CD4-positive, alpha-beta T cell (primary cell): ENCODE measurements around the gene C11orf86. TPM values are rescaled to one million over a fixed set of nuclear protein-coding genes. Genes with fewer than 3 reads are reported as not detected.

ENCODE experiments used
- ATAC-seq: fragments of 200-7000 bp; cut with Tn5 transposase; one replicate; pipeline ENCODE4 v1.10.0; 2022; ENCODE audit warnings: mild to moderate bottlenecking; ENCODE audit not compliant: poor library complexity
- CTCF ChIA-PET: fragments of 350-600 bp; sonication (Branson Sonifier 250); formaldehyde crosslinking; loops from one replicate; lab custom pipeline; 2021; ENCODE audit warnings: antibody characterized with exemption, inconsistent platforms; lab: Charles Lee
- POLR2A ChIA-PET: fragments of 350-600 bp; sonication (Branson Sonifier 250); formaldehyde crosslinking; loops from one replicate; lab custom pipeline; 2021; ENCODE audit warnings: antibody characterized with exemption, inconsistent platforms; lab: Charles Lee
- DNase-seq, 14 experiments: peaks; one replicate each; pipeline ENCODE4 v3.0.0-alpha.2; 2013 to 2020; ENCODE audit warnings: mixed read lengths in 2 of 14
- H3K27ac ChIP-seq, 2 donors: one replicate each; pipeline versions ENCODE4 v1.5.1 to v1.7.0; 2013; ENCODE audit warnings: low read length in 2 of 2, low read depth in 1 of 2, mild to moderate bottlenecking in 1 of 2
- H3K27me3 ChIP-seq, 2 experiments: 1 replicate in 1 of 2; 2 replicates in 1 of 2; pipeline versions ENCODE4 v1.6.1 to v1.7.0; 2013; ENCODE audit warnings: low read length in 2 of 2, control low read depth in 1 of 2, mild to moderate bottlenecking in 1 of 2, moderate library complexity in 1 of 2; ENCODE audit not compliant: insufficient read depth in 2 of 2, control insufficient read depth in 1 of 2
- H3K36me3 ChIP-seq: one replicate; pipeline ENCODE4 v1.6.1; 2013; ENCODE audit warnings: low read length, control low read depth; ENCODE audit not compliant: insufficient read depth
- H3K4me1 ChIP-seq: one replicate; pipeline ENCODE4 v1.6.1; 2013; ENCODE audit warnings: low read length, control low read depth; ENCODE audit not compliant: insufficient read depth
- H3K4me3 ChIP-seq: one replicate; pipeline ENCODE4 v1.5.1; 2013; ENCODE audit warnings: mild to moderate bottlenecking, low read length, moderate library complexity
- H3K9me3 ChIP-seq, 2 experiments: 1 replicate in 1 of 2; 2 replicates in 1 of 2; pipeline versions ENCODE4 v1.6.1 to v1.7.0; 2013; ENCODE audit warnings: low read length in 2 of 2, mild to moderate bottlenecking in 2 of 2, control low read depth in 1 of 2, moderate library complexity in 1 of 2; ENCODE audit not compliant: control insufficient read depth in 1 of 2, insufficient read depth in 1 of 2
- H3K27ac Mint-ChIP-seq: one replicate; pipeline ENCODE4 v1.8.0; 2020; ENCODE audit warnings: mixed read lengths
- H3K27me3 Mint-ChIP-seq: one replicate; pipeline ENCODE4 v1.8.0; 2021; ENCODE audit warnings: mixed read lengths
- H3K36me3 Mint-ChIP-seq: one replicate; pipeline ENCODE4 v1.8.0; 2021; ENCODE audit warnings: low read depth, mixed read lengths
- H3K4me1 Mint-ChIP-seq: one replicate; pipeline ENCODE4 v1.8.0; 2021; ENCODE audit warnings: low read depth, mixed read lengths
- H3K4me3 Mint-ChIP-seq: one replicate; pipeline ENCODE4 v1.8.0; 2020; ENCODE audit warnings: mild to moderate bottlenecking, mixed read lengths
- H3K9me3 Mint-ChIP-seq: one replicate; pipeline ENCODE4 v1.8.0; 2020; ENCODE audit warnings: mixed read lengths
- CTCF ChIP-seq: fragments of 200-600 bp; IDR thresholded peaks from one replicate; pipeline ENCODE4 v1.8.0; 2022; ENCODE audit warnings: antibody characterized with exemption, mild to moderate bottlenecking
- intact Hi-C, 2 experiments: fragments of 100-400 bp; cut with DNase I in 1 of 2; cut with micrococcal nuclease in 1 of 2; formaldehyde crosslinking; loops; one replicate each; pipeline versions ENCODE4 v1.15.1 to v1.9.0; 2023 to 2025; cut with DNase I, micrococcal nuclease
- total RNA-seq, 174 experiments: library from RNA in 2 of 174; stranded (reverse) in 2 of 174; gene quantifications; one replicate each; pipeline ENCODE4 v1.2.3 and lab custom pipeline; 2021 to 2026

Gene C11orf86
- total RNA-seq, 2 experiments from 2014 or later: not detected

GRCh38 chr11:66964495-66964894 is 10.6 kb upstream of the C11orf86 start:
- Mint-ChIP-seq H3K9me3 (no peaks in the 10 kb centered on the region), H3K36me3 (no peaks in the 10 kb centered on the region), H3K4me3 (no peak overlapping the region), H3K27me3 (no peaks in the 10 kb centered on the region), H3K27ac (no peak overlapping the region), H3K4me1 (no peaks in the 10 kb centered on the region)
- ATAC-seq (no peak), DNase-seq (no peak)
- H3K27ac ChIP-seq: no peak overlapping the region
- ChIA-PET POLR2A (no interaction called here), CTCF (no interaction called here)
- H3K9me3 ChIP-seq: no peaks in the 10 kb centered on the region
- no peaks in the 10 kb centered on the region for H3K4me1 ChIP-seq
- no peak overlapping the region for H3K4me3 ChIP-seq
- no peaks in the 10 kb centered on the region for H3K27me3 ChIP-seq
- TF ChIP-seq CTCF: no peak
- intact Hi-C loops: no loop called here
- H3K36me3 ChIP-seq: no peaks in the 10 kb centered on the region

- no peaks in the 10 kb centered on the region for H3K36me3 Mint-ChIP-seq
These were observed 8.8 kb upstream of the C11orf86 start for GRCh38 chr11:66966351-66966750.

GRCh38 chr11:66967670-66968425 is 7.3 kb upstream of the C11orf86 start:
- no peak overlapping the region for H3K27ac Mint-ChIP-seq
- H3K4me3 ChIP-seq: no peak overlapping the region
- CTCF ChIA-PET: interaction anchor here (0.6 kb wide), 1 partner anchor 159 kb away, joined by 3 read pairs; no protein-coding TSS in a partner anchor
- H3K4me3 Mint-ChIP-seq: no peak overlapping the region
- POLR2A ChIA-PET: no interaction called here
- no peaks in the 10 kb centered on the region for H3K9me3 ChIP-seq
- H3K9me3 Mint-ChIP-seq: no peaks in the 10 kb centered on the region
- H3K4me1 ChIP-seq: no peaks in the 10 kb centered on the region
- no peaks in the 10 kb centered on the region for H3K36me3 Mint-ChIP-seq
- H3K27ac ChIP-seq: no peak overlapping the region
- intact Hi-C loops: no loop called here
- DNase-seq (no peak), ATAC-seq (no peak)
- H3K27me3 ChIP-seq: no peaks in the 10 kb centered on the region
- H3K27me3 Mint-ChIP-seq: peaks cover 4% of the 10 kb centered on the region
- TF ChIP-seq CTCF: no peak
- H3K4me1 Mint-ChIP-seq: no peaks in the 10 kb centered on the region
- no peaks in the 10 kb centered on the region for H3K36me3 ChIP-seq

More at GRCh38 chr11:66966351-66966750, 8.8 kb upstream of the C11orf86 start:
- Histone ChIP-seq H3K27me3 (no peaks in the 10 kb centered on the region), H3K9me3 (no peaks in the 10 kb centered on the region), H3K4me1 (no peaks in the 10 kb centered on the region), H3K4me3 (no peak overlapping the region), H3K36me3 (no peaks in the 10 kb centered on the region), H3K27ac (no peak overlapping the region)
- no peaks in the 10 kb centered on the region for H3K4me1 Mint-ChIP-seq
- no peak overlapping the region for H3K27ac Mint-ChIP-seq
- ATAC-seq (no peak), DNase-seq (no peak)
- intact Hi-C loops: no loop called here
- ChIA-PET CTCF (no interaction called here), POLR2A (interaction anchor here (1.1 kb wide), 1 partner anchor 8 kb away, joined by 3 read pairs; the partner anchor contains the start of gene PC)
- no peaks in the 10 kb centered on the region for H3K9me3 Mint-ChIP-seq
- peaks cover 4% of the 10 kb centered on the region for H3K27me3 Mint-ChIP-seq
- no peak overlapping the region for H3K4me3 Mint-ChIP-seq
- no peak for TF ChIP-seq CTCF
